H1 (cell line): ENCODE results near the gene PDE2A.

Experiments used
- BCL11A ChIP-seq, 2 experiments: IDR thresholded peaks; one replicate each; pipeline ENCODE4 v1.6.1; 2011; ENCODE audit warnings: low read depth in 2 of 2, low read length in 2 of 2, mild to moderate bottlenecking in 2 of 2
- CREB1 ChIP-seq: IDR thresholded peaks from 2 replicates; pipeline ENCODE4 v1.6.1; 2012; ENCODE audit warnings: inconsistent platforms
- CTCF ChIP-seq, 3 experiments: IDR thresholded peaks; 1 replicate in 2 of 3; 2 replicates in 1 of 3; pipeline versions ENCODE4 v1.5.1 to v1.6.1; 2011; ENCODE audit warnings: low read length in 3 of 3, mild to moderate bottlenecking in 3 of 3, inconsistent platforms in 2 of 3, low read depth in 1 of 3, moderate library complexity in 1 of 3; ENCODE audit not compliant: insufficient read depth in 1 of 3; ENCODE audit errors: control extremely low read depth in 1 of 3
- EP300 ChIP-seq, 2 experiments: IDR thresholded peaks; 1 replicate in 1 of 2; 2 replicates in 1 of 2; pipeline ENCODE4 v1.6.1; 2011 to 2012; ENCODE audit warnings: low read depth in 2 of 2, low read length in 2 of 2, mild to moderate bottlenecking in 2 of 2, borderline replicate concordance in 1 of 2, inconsistent platforms in 1 of 2, moderate library complexity in 1 of 2
- HDAC6 ChIP-seq: IDR thresholded peaks from one replicate; pipeline ENCODE4 v1.7.1; 2012; ENCODE audit warnings: low read depth, mild to moderate bottlenecking, inconsistent platforms, low read length, moderate library complexity
- JUND ChIP-seq: IDR thresholded peaks from 2 replicates; pipeline ENCODE4 v1.6.1; 2011; ENCODE audit warnings: mild to moderate bottlenecking, improper control_type of control experiment, low read length
- MAX ChIP-seq: IDR thresholded peaks from 2 replicates; pipeline ENCODE4 v1.6.1; 2012; ENCODE audit warnings: inconsistent platforms
- POLR2A ChIP-seq, 2 experiments: IDR thresholded peaks; 1 replicate in 1 of 2; 2 replicates in 1 of 2; pipeline ENCODE4 v1.6.1; 2011; ENCODE audit warnings: low read depth in 2 of 2, low read length in 2 of 2, mild to moderate bottlenecking in 2 of 2; ENCODE audit errors: control extremely low read depth in 1 of 2
- RFX5 ChIP-seq: IDR thresholded peaks from 2 replicates; pipeline ENCODE4 v1.6.1; 2011; ENCODE audit warnings: low read depth, low read length, improper control_type of control experiment, borderline replicate concordance
- SIN3A ChIP-seq, 2 experiments: IDR thresholded peaks in 1 of 2; conservative IDR thresholded peaks in 1 of 2; 2 replicates each; pipeline ENCODE4 v1.6.1; 2011 to 2012; ENCODE audit warnings: low read length in 2 of 2, improper control_type of control experiment in 1 of 2, low read depth in 1 of 2, mild to moderate bottlenecking in 1 of 2
- TF ChIP-seq, protein P1 (sequence below): IDR thresholded peaks from 2 replicates; pipeline ENCODE4 v1.6.1; 2012; ENCODE audit warnings: inconsistent platforms

DNA sequence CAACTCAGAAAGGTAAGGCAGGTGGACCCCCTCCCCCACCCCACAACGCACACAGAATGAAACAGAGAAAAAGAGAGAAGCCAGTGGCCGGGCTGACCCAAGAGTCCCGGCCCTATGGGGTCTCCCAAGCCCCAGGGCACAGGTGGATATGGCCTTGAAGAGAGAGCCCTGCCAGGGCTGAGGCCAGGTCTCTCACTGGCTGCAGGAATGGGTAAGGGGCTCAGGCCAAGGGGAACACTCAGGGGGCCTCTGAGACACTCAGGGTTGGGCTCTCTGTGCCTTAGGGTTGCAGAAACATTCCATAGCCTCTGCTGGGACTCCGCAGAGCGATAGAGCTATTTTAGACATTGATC is 98.0 kb downstream of the PDE2A start:
- TF ChIP-seq HDAC6 (no peak), EP300 (IDR thresholded peaks at IDR 0.05; ENCODE audit: borderline replicate concordance in 1 of 2, low read depth in 2 of 2, low read length in 2 of 2) (no peak), BCL11A (IDR thresholded peaks at IDR 0.05; ENCODE audit: low read depth in 2 of 2, low read length in 2 of 2) (no peak), CTCF (IDR thresholded peaks at IDR 0.05; ENCODE audit: control extremely low read depth in 1 of 3, insufficient read depth in 1 of 3, low read depth in 1 of 3, low read length in 3 of 3) (no peak), RFX5 (no peak), POLR2A (IDR thresholded peaks at IDR 0.05; ENCODE audit: control extremely low read depth in 1 of 2, low read depth in 2 of 2, low read length in 2 of 2) (no peak), CREB1 (no peak), SIN3A (conservative IDR thresholded peaks at IDR 0.05 in 1 of 2, IDR thresholded peaks at IDR 0.05 in 1 of 2; ENCODE audit: low read depth in 1 of 2, low read length in 2 of 2) (no peak), MAX (no peak), JUND (no peak)
- TF ChIP-seq, protein P1, sequence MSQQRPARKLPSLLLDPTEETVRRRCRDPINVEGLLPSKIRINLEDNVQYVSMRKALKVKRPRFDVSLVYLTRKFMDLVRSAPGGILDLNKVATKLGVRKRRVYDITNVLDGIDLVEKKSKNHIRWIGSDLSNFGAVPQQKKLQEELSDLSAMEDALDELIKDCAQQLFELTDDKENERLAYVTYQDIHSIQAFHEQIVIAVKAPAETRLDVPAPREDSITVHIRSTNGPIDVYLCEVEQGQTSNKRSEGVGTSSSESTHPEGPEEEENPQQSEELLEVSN: no peak
